Kidney (tissue), 14 donors: ENCODE results near the gene ATG3. TPM values are rescaled to one million over a fixed set of nuclear protein-coding genes. Genes with fewer than 3 reads are reported as not detected.
"Not testable (repeated sequence)": the region's sequence is repeated elsewhere in the genome, so short reads cannot be mapped to it uniquely, and the experiment has no call there.

Experiments
- DNase-seq, 5 donors: peaks; one replicate each; pipeline ENCODE4 v3.0.0-alpha.2; 2013 to 2020
- FAIRE-seq: peaks from 2 replicates; lab custom pipeline; 2012; peaks lifted over from hg19 to GRCh38; lab: Jason Lieb, UNC
- H3K27ac ChIP-seq, 2 donors: one replicate each; pipeline ENCODE4 v1.7.0; 2013; ENCODE audit warnings: low read depth in 2 of 2, low read length in 2 of 2, inconsistent platforms in 1 of 2
- H3K27me3 ChIP-seq: one replicate; pipeline ENCODE4 v1.7.1; 2013; ENCODE audit warnings: low read length, inconsistent platforms; ENCODE audit not compliant: control insufficient read depth, insufficient read depth
- H3K36me3 ChIP-seq, 3 donors: one replicate each; pipeline versions ENCODE4 v1.7.0 to v1.7.1; 2013; ENCODE audit warnings: low read length in 3 of 3, control low read depth in 1 of 3, inconsistent platforms in 1 of 3; ENCODE audit not compliant: insufficient read depth in 3 of 3, control insufficient read depth in 2 of 3
- H3K4me1 ChIP-seq, 3 donors: one replicate each; pipeline versions ENCODE4 v1.7.0 to v1.7.1; 2013; ENCODE audit warnings: low read length in 3 of 3, inconsistent platforms in 1 of 3, low read depth in 1 of 3; ENCODE audit not compliant: control insufficient read depth in 2 of 3, insufficient read depth in 2 of 3
- H3K4me3 ChIP-seq, 3 donors: one replicate each; pipeline versions ENCODE4 v1.7.0 to v1.8.1; 2013; ENCODE audit warnings: low read length in 3 of 3, control low read depth in 1 of 3, inconsistent platforms in 1 of 3
- H3K9ac ChIP-seq, 3 donors: one replicate each; pipeline versions ENCODE4 v1.7.0 to v1.7.1; 2013; ENCODE audit warnings: low read length in 3 of 3, control low read depth in 1 of 3, inconsistent platforms in 1 of 3
- H3K9me3 ChIP-seq, 3 donors: one replicate each; pipeline versions ENCODE4 v1.7.0 to v1.7.1; 2013; ENCODE audit warnings: low read length in 3 of 3, control low read depth in 1 of 3, inconsistent platforms in 1 of 3; ENCODE audit not compliant: control insufficient read depth in 2 of 3, insufficient read depth in 1 of 3
- CTCF ChIP-seq: IDR thresholded peaks from 3 replicates; pipeline ENCODE4 v1.5.1; 2012; ENCODE audit warnings: mild to moderate bottlenecking, moderate library complexity, borderline replicate concordance; ENCODE audit not compliant: insufficient read depth; ENCODE audit errors: extremely low read depth
- intact Hi-C: fragments of 100-400 bp; cut with DNase I; formaldehyde crosslinking; loops from one replicate; pipeline ENCODE4 v1.11.1; 2022
- polyA plus RNA-seq: library from polyadenylated mRNA; stranded (reverse); fragments of 350-450 nt; fragmentation: Illumina TruSeq; extraction: RNeasy Lipid Tissue Mini Kit (QIAGEN cat#74804); gene quantifications from one replicate; pipeline ENCODE4 v1.2.3, GENCODE V29; 2014; ENCODE audit warnings: low read depth, low replicate concordance; ENCODE audit not compliant: insufficient read depth
- total RNA-seq: library from RNA; stranded (reverse); fragmentation: NEBNext Ultra II Directional; extraction: Animal tissue kit (Norgen Biotek cat#: 25700); gene quantifications from one replicate; pipeline ENCODE4 v1.2.1, GENCODE V29; 2021
- donor health status: control.
- donor health status: control.
- donor health status: control.
- donor health status: control.
- donor health status: control.
- donor health status: DM: yes; HTN: yes; CAD: no.
- donor health status: Normal renal cell carcinoma (clear cell type).

The ATG3 gene
- total and polyA plus RNA-seq, 2 donors from 2014 or later = 57.0 to 62.7 TPM

- Histone ChIP-seq H3K27me3 (no peaks in the 10 kb centered on the region), H3K9ac (no peak overlapping the region), H3K9me3 (no peaks in the 10 kb centered on the region), H3K4me1 (no peaks in the 10 kb centered on the region), H3K27ac (no peak overlapping the region), H3K36me3 (peaks cover 3 to 24% (median 16%) of the 10 kb centered on the region in 3 donors), H3K4me3 (no peak overlapping the region)
- peak; percentile 97 for FAIRE-seq
- DNase-seq = peak in 2 of 5 donors; percentile 8 to 39
- intact Hi-C loops = no loop called here
- TF ChIP-seq CTCF = peak; percentile 48
Measured at GRCh38 chr3:112531358-112531781, 30.4 kb downstream of the ATG3 start.

- Histone ChIP-seq H3K4me1 (no peaks in the 10 kb centered on the region), H3K9me3 (no peaks in the 10 kb centered on the region), H3K27me3 (no peaks in the 10 kb centered on the region), H3K4me3 (no peak overlapping the region), H3K36me3 (peaks cover 3 to 24% (median 16%) of the 10 kb centered on the region in 3 donors), H3K9ac (no peak overlapping the region), H3K27ac (no peak overlapping the region)
- intact Hi-C loops = no loop called here
- TF ChIP-seq CTCF = no peak
- DNase-seq (no peak), FAIRE-seq (no peak)
Measured at GRCh38 chr3:112530573-112530972, 31.2 kb downstream of the ATG3 start.

GRCh38 chr3:112524127-112524526 lies 37.6 kb downstream of the ATG3 start:
- H3K4me3 ChIP-seq, FAIRE-seq, H3K27ac ChIP-seq, H3K9ac ChIP-seq, H3K27me3 ChIP-seq, DNase-seq, H3K9me3 ChIP-seq, intact Hi-C loops, H3K4me1 ChIP-seq: not testable (repeated sequence)
- H3K36me3 ChIP-seq = peaks cover 0 to 14% (median 8%) of the 10 kb centered on the region in 3 donors

GRCh38 chr3:112519424-112520001 lies 42.2 kb downstream of the ATG3 start:
- Histone ChIP-seq H3K36me3 (no peaks in the 10 kb centered on the region), H3K4me1 (no peaks in the 10 kb centered on the region), H3K9ac (no peak overlapping the region), H3K4me3 (no peak overlapping the region), H3K27me3 (no peaks in the 10 kb centered on the region), H3K27ac (no peak overlapping the region), H3K9me3 (no peaks in the 10 kb centered on the region)
- FAIRE-seq = peak; percentile 90
- peak; percentile 80 for TF ChIP-seq CTCF
- intact Hi-C loops = no loop called here
- DNase-seq = peak in 3 of 5 donors; percentile 26 to 81 (median 70)

GRCh38 chr3:112518970-112519369 lies 42.8 kb downstream of the ATG3 start:
- H3K4me1 ChIP-seq, H3K9me3 ChIP-seq, DNase-seq, H3K27me3 ChIP-seq, intact Hi-C loops, FAIRE-seq, H3K36me3 ChIP-seq, H3K27ac ChIP-seq, H3K4me3 ChIP-seq, H3K9ac ChIP-seq: not testable (repeated sequence)
